GM12878 (cell line): ENCODE results near the gene ZNF133. TPM values are rescaled to one million over a fixed set of nuclear protein-coding genes. Genes with fewer than 3 reads are reported as not detected.

Experiments used
- ATAC-seq: fragments of 200-7000 bp; cut with Tn5 transposase; 3 replicates; pipeline ENCODE4 v1.9.1; 2020; ENCODE audit warnings: mild to moderate bottlenecking, moderate library complexity
- BruUV-seq: library from RNA; stranded (reverse); fragments of 400-500 nt; replicated peaks from 2 replicates; lab custom pipeline; 2021; lab: Mats Ljungman, UMichigan
- CTCF ChIA-PET: fragments of 300-600 bp; sonication (Branson Sonifier 250); formaldehyde crosslinking; extraction: SDS; loops from one replicate; lab custom pipeline; 2021; ENCODE audit warnings: inconsistent platforms; lab: Yijun Ruan, JAX
- POLR2A ChIA-PET: fragments of 350-600 bp; formaldehyde crosslinking; extraction: SDS; loops from one replicate; lab custom pipeline; 2021; ENCODE audit warnings: inconsistent platforms; lab: Charles Lee
- RAD21 ChIA-PET: fragments of 300-600 bp; sonication (Branson Sonifier 250); formaldehyde crosslinking; loops from one replicate; lab custom pipeline; 2023; ENCODE audit warnings: antibody characterized with exemption; ENCODE audit not compliant: unreplicated experiment; lab: Charles Lee
- SMC1A ChIA-PET: fragments of 300-600 bp; sonication (Branson Sonifier 250); formaldehyde crosslinking; loops from one replicate; lab custom pipeline; 2023; ENCODE audit not compliant: unreplicated experiment, uncharacterized antibody; lab: Charles Lee
- DNase-seq: peaks from one replicate; pipeline ENCODE4 v3.0.0-alpha.2; 2011; ENCODE audit warnings: low read depth, low spot score
- FAIRE-seq: peaks from 3 replicates; lab custom pipeline; 2011; peaks lifted over from hg19 to GRCh38; lab: Jason Lieb, UNC
- H2AFZ ChIP-seq: 2 replicates; pipeline ENCODE4 v1.6.0; 2011; ENCODE audit warnings: low read depth, low read length, control low read depth; ENCODE audit not compliant: control insufficient read depth
- H3K27ac ChIP-seq: 2 replicates; pipeline ENCODE4 v1.5.1; 2011; ENCODE audit warnings: control low read depth; ENCODE audit not compliant: control insufficient read depth, insufficient read depth
- H3K27me3 ChIP-seq, 2 experiments: replicated peaks in 1 of 2; 2 replicates each; pipeline versions ENCODE4 v1.6.0 to v1.6.1; 2011; ENCODE audit warnings: low read length in 1 of 2; ENCODE audit not compliant: control insufficient read depth in 2 of 2, insufficient read depth in 2 of 2
- H3K36me3 ChIP-seq, 2 experiments: 2 replicates each; pipeline ENCODE4 v1.5.1; 2011; ENCODE audit warnings: low read length in 1 of 2; ENCODE audit not compliant: control insufficient read depth in 2 of 2, insufficient read depth in 2 of 2
- H3K4me1 ChIP-seq: 2 replicates; pipeline ENCODE4 v1.6.1; 2011; ENCODE audit warnings: mild to moderate bottlenecking, low read length, moderate library complexity, mixed read lengths; ENCODE audit not compliant: control insufficient read depth, insufficient read depth
- H3K4me2 ChIP-seq: 2 replicates; pipeline ENCODE4 v1.6.0; 2011; ENCODE audit warnings: control low read depth; ENCODE audit not compliant: control insufficient read depth, insufficient read depth
- H3K4me3 ChIP-seq: fragments of 200-600 bp; sonication (generic); 2 replicates; pipeline ENCODE4 v1.5.1; 2016
- H3K79me2 ChIP-seq: 2 replicates; pipeline ENCODE4 v1.6.0; 2011; ENCODE audit warnings: low read length; ENCODE audit not compliant: control insufficient read depth, insufficient read depth
- H3K9ac ChIP-seq: 2 replicates; pipeline ENCODE4 v1.8.0; 2011; ENCODE audit warnings: low read length, control low read depth, mixed read lengths; ENCODE audit not compliant: control insufficient read depth, insufficient read depth
- H3K9me3 ChIP-seq: replicated peaks from 3 replicates; pipeline ENCODE4 v1.5.1; 2011; ENCODE audit warnings: mild to moderate bottlenecking, low read length; ENCODE audit not compliant: control insufficient read depth, insufficient read depth
- H4K20me1 ChIP-seq: 2 replicates; pipeline ENCODE4 v1.6.0; 2011; ENCODE audit not compliant: control insufficient read depth, insufficient read depth
- ASH2L ChIP-seq: fragments of 300-600, 200-600 bp; sonication (generic); IDR thresholded peaks from 2 replicates; pipeline ENCODE4 v1.6.1; 2017; ENCODE audit warnings: low read depth, mild to moderate bottlenecking, borderline replicate concordance
- CREB1 ChIP-seq: IDR thresholded peaks from 2 replicates; pipeline ENCODE4 v1.6.1; 2012; ENCODE audit warnings: low read depth, mild to moderate bottlenecking, inconsistent platforms
- EP300 ChIP-seq, 2 experiments: fragments of 150-350 bp in 1 of 2; IDR thresholded peaks; 2 replicates each; pipeline ENCODE4 v1.6.1; 2011 to 2012; ENCODE audit warnings: low read depth in 2 of 2, low read length in 2 of 2, borderline replicate concordance in 1 of 2, improper control_type of control experiment in 1 of 2, inconsistent platforms in 1 of 2; ENCODE audit not compliant: control insufficient read depth in 1 of 2
- FOXK2 ChIP-seq: fragments of 450-650 bp; IDR thresholded peaks from 2 replicates; pipeline ENCODE4 v1.6.1; 2017; ENCODE audit warnings: mild to moderate bottlenecking, moderate library complexity
- GABPA ChIP-seq: IDR thresholded peaks from 2 replicates; pipeline ENCODE4 v1.6.1; 2014; ENCODE audit warnings: antibody characterized with exemption, low read depth, mild to moderate bottlenecking, inconsistent platforms
- HDAC2 ChIP-seq: fragments of 200-600 bp; sonication (generic); IDR thresholded peaks from 2 replicates; pipeline ENCODE4 v1.6.1; 2017
- LARP7 ChIP-seq: fragments of 450-650 bp; IDR thresholded peaks from 2 replicates; pipeline ENCODE4 v1.6.1; 2017; ENCODE audit warnings: mild to moderate bottlenecking
- MYB ChIP-seq: fragments of 150-350 bp; IDR thresholded peaks from 2 replicates; pipeline ENCODE4 v1.6.1; 2014; ENCODE audit warnings: mild to moderate bottlenecking, low read depth, low read length, borderline replicate concordance
- POLR2AphosphoS5 ChIP-seq: IDR thresholded peaks from 2 replicates; pipeline ENCODE4 v1.6.1; 2011; ENCODE audit warnings: mild to moderate bottlenecking, low read length, inconsistent platforms
- RB1 ChIP-seq: fragments of 450-650 bp; formaldehyde crosslinking; IDR thresholded peaks from 2 replicates; pipeline ENCODE4 v1.6.1; 2017; ENCODE audit warnings: mild to moderate bottlenecking, borderline replicate concordance
- STAT1 ChIP-seq: fragments of 450-650 bp; conservative IDR thresholded peaks from 2 replicates; pipeline ENCODE4 v1.6.1; 2014; ENCODE audit warnings: antibody characterized with exemption, mild to moderate bottlenecking
- TARDBP ChIP-seq: IDR thresholded peaks from 2 replicates; pipeline ENCODE4 v1.6.1; 2016; ENCODE audit warnings: borderline replicate concordance
- ZNF217 ChIP-seq: fragments of 450-650 bp; IDR thresholded peaks from 2 replicates; pipeline ENCODE4 v1.6.1; 2017; ENCODE audit warnings: antibody characterized with exemption, mild to moderate bottlenecking
- ZNF24 ChIP-seq: fragments of 450-650 bp; IDR thresholded peaks from 2 replicates; pipeline ENCODE4 v1.6.1; 2017; ENCODE audit warnings: antibody characterized with exemption, mild to moderate bottlenecking
- ZZZ3 ChIP-seq: IDR thresholded peaks from 2 replicates; pipeline ENCODE4 v1.6.1; 2011; ENCODE audit warnings: low read depth; ENCODE audit not compliant: control insufficient read depth, insufficient read length
- WGBS: methylation state at CpG from one replicate; pipeline ENCODE4 v1.1.6; 2016; ENCODE audit warnings: low lambda C conversion rate; ENCODE audit not compliant: insufficient replicate concordance, insufficient coverage; ENCODE audit errors: missing lambda C conversion rate; 5-methylcytosine and 5-hydroxymethylcytosine counted together
- in situ Hi-C: fragments of 300-500 bp; cut with MboI; formaldehyde crosslinking; loops from 9 replicates; pipeline ENCODE4 v1.14.3; 2018; ENCODE audit warnings: mixed read lengths
- intact Hi-C: fragments of 100-400 bp; cut with micrococcal nuclease; formaldehyde crosslinking; loops from one replicate; pipeline ENCODE4 v1.14.2; 2022; ENCODE audit not compliant: unreplicated experiment
- polyA plus RNA-seq, 11 experiments: library from polyadenylated mRNA; depleted of rRNA in 4 of 11; unstranded in 6 of 11; stranded (reverse) in 5 of 11; fragments of >200 nt; fragmentation: Nextera tagmentation in 4 of 11; fragmentation: Illumina TruSeq in 1 of 11; extraction: Ambion mirVana in 4 of 11; extraction: Trizol in 1 of 11; gene quantifications; 1 replicate in 1 of 11; 2 replicates in 10 of 11; pipeline versions ENCODE4 v1.2.1 to v1.2.3, GENCODE V29; 2011 to 2016; ENCODE audit warnings: inconsistent platforms in 2 of 11, missing spikeins in 2 of 11, low read depth in 1 of 11
- total RNA-seq, 4 experiments: library from RNA; depleted of rRNA in 3 of 4; stranded (reverse); fragments of >200 nt in 3 of 4; fragmentation: Illumina TruSeq in 1 of 4; extraction: Trizol in 1 of 4; gene quantifications; 2 replicates each; pipeline versions ENCODE4 v1.2.1 to v1.2.3, GENCODE V29; 2013 to 2021
- TF ChIP-seq, protein P1 (sequence below): IDR thresholded peaks from 2 replicates; pipeline ENCODE4 v1.6.1; 2011; ENCODE audit warnings: low read depth, mild to moderate bottlenecking, low read length, moderate library complexity, borderline replicate concordance; ENCODE audit errors: extremely low read depth
- TF ChIP-seq, protein P2 (sequence below): fragments of 450-650 bp; IDR thresholded peaks from 2 replicates; pipeline ENCODE4 v1.6.1; 2017; ENCODE audit warnings: antibody characterized with exemption, mild to moderate bottlenecking, moderate library complexity
- TF ChIP-seq, protein P3 (sequence below): fragments of 450-650 bp; IDR thresholded peaks from 2 replicates; pipeline ENCODE4 v1.6.1; 2017; ENCODE audit warnings: low read depth, mild to moderate bottlenecking, moderate library complexity

ZNF133 gene
- total and polyA plus RNA-seq, 10 of the 15 experiments (the other 5 are each of a cell fraction or from before 2014, with no cell fraction given): 2.0 to 9.3 (median 7.3) TPM

DNA sequence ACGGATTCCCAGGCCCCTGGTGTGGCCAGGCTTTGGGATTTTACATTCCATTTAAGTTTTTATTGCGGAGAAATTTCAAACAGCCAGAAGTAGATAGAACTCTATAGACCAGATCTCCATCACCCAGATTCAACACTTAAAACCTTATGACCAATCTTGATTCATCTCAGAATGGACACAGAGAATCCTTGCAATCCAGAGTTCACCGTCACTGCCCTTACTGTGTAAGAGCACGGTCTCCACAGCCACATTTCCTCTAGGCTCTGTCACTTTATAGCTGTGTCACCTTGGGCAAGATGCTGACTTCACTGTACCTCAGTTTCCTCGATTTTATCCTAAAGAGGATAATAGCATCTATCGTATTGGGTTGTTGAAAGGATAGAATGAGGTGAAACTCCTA is 979 bp downstream of the ZNF133 start:
- Histone ChIP-seq H3K36me3 (peaks cover 0 to 8% of the 10 kb centered on the region in 2 experiments; a peak in 2 of 4 replicates), H3K9me3 (peaks cover 4% of the 10 kb centered on the region; the same call in 2 of the 3 replicates), H2AFZ (peak overlapping the region; percentile 100), H3K4me3 (peak overlapping the region; percentile 92), H3K27me3 (no peaks in the 10 kb centered on the region), H3K9ac (peak overlapping the region; percentile 86), H3K4me2 (peak overlapping the region; percentile 96), H3K4me1 (peaks cover 11% of the 10 kb centered on the region), H3K27ac (peak overlapping the region; percentile 94; the same call in 1 of the 2 replicates), H4K20me1 (no peaks in the 10 kb centered on the region), H3K79me2 (peaks cover 11% of the 10 kb centered on the region)
- SMC1A ChIA-PET: interaction anchor here (1.1 kb wide), 1 partner anchor 330 kb away, joined by 3 read pairs; no protein-coding TSS in a partner anchor
- intact Hi-C loops: loop anchor here (10.0 kb wide), 2 partner anchors 155 to 285 kb away; partner anchors contain the start of genes KAT14 and PET117
- no TSS peak for BruUV-seq
- TF ChIP-seq STAT1 (no peak), ZNF217 (no peak), MYB (no peak), EP300 (IDR thresholded peaks at IDR 0.05; ENCODE audit: borderline replicate concordance in 1 of 2, control insufficient read depth in 1 of 2, low read depth in 2 of 2, low read length in 2 of 2) (no peak), ZZZ3 (no peak), ASH2L (no peak), FOXK2 (no peak), RB1 (no peak), LARP7 (no peak), POLR2AphosphoS5 (no peak), ZNF24 (no peak), CREB1 (no peak), TARDBP (no peak), GABPA (no peak), HDAC2 (no peak)
- TF ChIP-seq, protein P1, sequence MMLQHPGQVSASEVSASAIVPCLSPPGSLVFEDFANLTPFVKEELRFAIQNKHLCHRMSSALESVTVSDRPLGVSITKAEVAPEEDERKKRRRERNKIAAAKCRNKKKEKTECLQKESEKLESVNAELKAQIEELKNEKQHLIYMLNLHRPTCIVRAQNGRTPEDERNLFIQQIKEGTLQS: no peak
- TF ChIP-seq, protein P2, sequence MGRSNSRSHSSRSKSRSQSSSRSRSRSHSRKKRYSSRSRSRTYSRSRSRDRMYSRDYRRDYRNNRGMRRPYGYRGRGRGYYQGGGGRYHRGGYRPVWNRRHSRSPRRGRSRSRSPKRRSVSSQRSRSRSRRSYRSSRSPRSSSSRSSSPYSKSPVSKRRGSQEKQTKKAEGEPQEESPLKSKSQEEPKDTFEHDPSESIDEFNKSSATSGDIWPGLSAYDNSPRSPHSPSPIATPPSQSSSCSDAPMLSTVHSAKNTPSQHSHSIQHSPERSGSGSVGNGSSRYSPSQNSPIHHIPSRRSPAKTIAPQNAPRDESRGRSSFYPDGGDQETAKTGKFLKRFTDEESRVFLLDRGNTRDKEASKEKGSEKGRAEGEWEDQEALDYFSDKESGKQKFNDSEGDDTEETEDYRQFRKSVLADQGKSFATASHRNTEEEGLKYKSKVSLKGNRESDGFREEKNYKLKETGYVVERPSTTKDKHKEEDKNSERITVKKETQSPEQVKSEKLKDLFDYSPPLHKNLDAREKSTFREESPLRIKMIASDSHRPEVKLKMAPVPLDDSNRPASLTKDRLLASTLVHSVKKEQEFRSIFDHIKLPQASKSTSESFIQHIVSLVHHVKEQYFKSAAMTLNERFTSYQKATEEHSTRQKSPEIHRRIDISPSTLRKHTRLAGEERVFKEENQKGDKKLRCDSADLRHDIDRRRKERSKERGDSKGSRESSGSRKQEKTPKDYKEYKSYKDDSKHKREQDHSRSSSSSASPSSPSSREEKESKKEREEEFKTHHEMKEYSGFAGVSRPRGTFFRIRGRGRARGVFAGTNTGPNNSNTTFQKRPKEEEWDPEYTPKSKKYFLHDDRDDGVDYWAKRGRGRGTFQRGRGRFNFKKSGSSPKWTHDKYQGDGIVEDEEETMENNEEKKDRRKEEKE: no peak
- TF ChIP-seq, protein P3, sequence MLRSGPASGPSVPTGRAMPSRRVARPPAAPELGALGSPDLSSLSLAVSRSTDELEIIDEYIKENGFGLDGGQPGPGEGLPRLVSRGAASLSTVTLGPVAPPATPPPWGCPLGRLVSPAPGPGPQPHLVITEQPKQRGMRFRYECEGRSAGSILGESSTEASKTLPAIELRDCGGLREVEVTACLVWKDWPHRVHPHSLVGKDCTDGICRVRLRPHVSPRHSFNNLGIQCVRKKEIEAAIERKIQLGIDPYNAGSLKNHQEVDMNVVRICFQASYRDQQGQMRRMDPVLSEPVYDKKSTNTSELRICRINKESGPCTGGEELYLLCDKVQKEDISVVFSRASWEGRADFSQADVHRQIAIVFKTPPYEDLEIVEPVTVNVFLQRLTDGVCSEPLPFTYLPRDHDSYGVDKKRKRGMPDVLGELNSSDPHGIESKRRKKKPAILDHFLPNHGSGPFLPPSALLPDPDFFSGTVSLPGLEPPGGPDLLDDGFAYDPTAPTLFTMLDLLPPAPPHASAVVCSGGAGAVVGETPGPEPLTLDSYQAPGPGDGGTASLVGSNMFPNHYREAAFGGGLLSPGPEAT: no peak
- CTCF ChIA-PET: interaction anchor here (0.6 to 1.1 kb wide), 2 partner anchors 9 to 92 kb away, joined by 3 to 5 read pairs; no protein-coding TSS in a partner anchor
- in situ Hi-C loops: no loop called here
- POLR2A ChIA-PET: no interaction called here
- RAD21 ChIA-PET: no interaction called here
- ATAC-seq (no peak), FAIRE-seq (no peak), DNase-seq (no peak)
- 98% methylated on average over 6 of the region's 6 CpGs for WGBS
